GM19238 (cell line): ENCODE data around the gene SIN3B.

Experiments used
- DNase-seq: peaks from one replicate; pipeline ENCODE4 v3.0.0; 2011; ENCODE audit warnings: low spot score; ENCODE audit not compliant: insufficient read length

The SIN3B gene

DNA sequence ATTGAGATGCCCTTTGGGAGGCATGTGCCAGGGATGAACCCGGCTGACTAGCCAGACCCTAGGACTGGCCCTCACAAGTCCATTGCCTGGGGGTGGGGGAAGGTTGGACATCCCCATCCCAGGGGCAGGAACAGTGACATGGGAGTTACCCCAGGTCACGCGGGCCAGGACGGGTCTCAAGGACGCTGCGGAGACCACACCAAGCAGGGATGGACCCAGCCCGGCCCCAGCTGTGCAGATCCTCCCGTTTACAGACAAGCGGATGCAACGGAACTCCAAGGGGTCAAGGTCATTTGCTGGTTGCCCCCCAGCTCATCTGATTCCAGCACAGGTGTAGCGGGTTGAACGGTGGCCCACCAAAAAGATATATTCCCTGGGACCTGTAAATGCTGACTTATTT lies 79.6 kb downstream of the SIN3B start:
- no peak for DNase-seq

DNA sequence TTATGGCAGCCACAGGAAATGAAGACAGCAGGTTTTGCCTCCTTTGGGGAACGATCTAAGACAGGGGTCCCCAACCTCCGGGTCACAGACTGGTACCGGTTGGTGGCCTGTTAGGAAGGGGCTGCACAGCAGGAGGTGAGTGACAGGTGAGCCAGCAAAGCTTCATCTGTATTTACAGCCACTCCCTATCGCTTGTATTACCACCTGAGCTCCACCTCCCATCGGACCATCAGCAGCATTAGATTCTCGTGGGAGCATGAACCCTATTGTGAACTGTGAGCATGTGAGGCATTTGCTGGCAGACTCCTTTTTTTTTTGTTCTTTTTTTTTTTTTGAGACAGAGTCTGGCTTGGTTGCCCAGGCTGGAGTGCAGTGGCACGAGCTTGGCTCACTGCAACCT lies 81.8 kb downstream of the SIN3B start:
- DNase-seq: no peak

DNA sequence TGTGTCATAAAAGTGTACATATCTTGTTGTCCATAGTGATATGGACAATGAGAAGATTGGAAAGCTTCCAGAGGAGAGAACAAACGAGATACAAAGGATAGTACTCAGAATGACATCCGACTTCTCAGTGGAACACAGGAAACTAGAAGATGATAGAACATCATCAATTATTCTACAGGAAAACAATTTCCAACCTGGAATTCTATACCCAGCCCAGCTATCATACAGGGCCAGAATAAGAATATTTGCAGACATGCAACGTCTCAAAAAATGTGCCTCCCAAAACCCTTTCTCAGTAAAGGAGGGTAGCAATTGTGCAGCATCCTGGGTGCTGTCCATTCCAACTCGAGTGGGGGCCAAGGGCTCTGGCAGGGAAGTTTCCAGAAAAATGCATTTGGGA lies 83.6 kb downstream of the SIN3B start:
- DNase-seq: no peak

DNA sequence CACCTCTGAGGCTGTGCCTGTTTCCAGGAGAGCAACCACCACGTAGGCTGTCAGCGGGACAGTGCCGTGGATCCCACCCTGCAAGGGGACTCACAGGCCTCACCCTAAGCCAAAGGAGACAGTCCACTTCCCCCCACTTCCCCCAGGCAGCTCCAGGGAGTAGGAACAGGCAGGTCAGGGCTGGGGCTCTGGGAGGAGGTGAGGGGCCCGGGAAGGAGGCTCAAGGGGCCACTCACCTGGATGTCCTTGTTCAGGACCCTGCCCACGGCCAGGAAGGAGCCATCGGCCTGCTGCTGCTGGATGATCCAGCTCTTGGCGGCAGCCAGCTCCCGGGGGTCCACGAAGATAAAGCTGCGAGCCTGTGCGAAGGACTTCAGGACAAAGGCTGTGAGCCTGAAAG lies 85.2 kb downstream of the SIN3B start:
- no peak for DNase-seq

DNA sequence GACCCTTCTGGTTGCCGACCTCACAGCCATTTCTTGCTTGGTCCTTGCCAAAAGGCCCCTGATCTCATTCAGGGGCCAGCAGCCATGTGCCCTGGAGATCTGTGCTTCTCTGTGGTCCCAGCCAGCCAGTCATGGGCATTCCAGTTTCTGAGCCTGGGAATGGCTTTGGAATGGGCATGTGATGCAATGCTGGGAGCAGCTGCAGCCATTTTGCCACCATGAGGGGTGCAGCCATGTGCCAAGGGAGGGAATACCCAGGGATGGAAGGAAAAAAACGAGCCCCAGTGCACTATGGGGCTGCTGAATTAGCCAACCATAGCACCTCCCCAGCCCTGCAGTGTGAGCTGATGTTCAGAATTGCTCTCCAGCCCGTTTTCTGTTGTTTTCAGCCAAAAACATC lies 85.9 kb downstream of the SIN3B start:
- DNase-seq: no peak

DNA sequence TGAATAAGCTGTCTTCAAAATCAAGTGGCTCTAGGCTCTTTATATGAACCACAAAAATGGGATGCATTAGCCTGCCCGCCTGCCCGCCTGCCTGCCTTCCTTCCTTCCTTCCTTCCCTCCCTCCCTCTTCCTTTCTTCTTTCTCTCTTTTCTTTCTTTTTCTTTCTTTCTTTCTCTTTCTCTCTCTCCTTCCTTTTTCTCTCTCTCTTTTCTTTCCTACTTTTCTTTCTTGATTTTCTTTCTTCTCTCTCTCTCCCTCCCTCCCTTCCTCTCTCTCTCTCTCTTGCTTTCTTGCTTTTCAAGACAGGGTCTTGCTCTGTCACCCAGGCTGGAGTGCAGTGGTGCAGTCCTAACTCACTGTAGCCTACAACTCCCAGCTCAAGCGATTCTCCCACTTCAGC lies 86.5 kb downstream of the SIN3B start:
- no peak for DNase-seq

DNA sequence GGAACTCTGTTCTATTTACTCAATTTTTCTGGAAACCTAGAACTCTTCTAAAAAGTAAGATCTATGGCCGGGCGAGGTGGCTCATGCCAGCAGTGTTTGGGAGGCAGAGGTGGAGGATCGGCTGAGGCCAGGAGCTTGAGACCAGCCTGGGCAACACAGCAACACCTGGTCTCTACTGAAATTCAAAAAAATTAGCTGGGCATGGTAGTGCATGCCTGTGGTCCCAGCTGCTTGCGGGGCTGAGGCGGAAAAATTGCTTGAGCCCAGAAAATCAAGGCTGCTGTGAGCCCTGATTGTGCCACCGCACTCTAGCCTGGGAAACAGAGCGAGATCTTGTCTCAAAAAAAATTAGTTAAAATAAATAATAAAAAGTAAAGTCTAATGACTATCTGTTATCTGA lies 88.2 kb downstream of the SIN3B start:
- no peak for DNase-seq

DNA sequence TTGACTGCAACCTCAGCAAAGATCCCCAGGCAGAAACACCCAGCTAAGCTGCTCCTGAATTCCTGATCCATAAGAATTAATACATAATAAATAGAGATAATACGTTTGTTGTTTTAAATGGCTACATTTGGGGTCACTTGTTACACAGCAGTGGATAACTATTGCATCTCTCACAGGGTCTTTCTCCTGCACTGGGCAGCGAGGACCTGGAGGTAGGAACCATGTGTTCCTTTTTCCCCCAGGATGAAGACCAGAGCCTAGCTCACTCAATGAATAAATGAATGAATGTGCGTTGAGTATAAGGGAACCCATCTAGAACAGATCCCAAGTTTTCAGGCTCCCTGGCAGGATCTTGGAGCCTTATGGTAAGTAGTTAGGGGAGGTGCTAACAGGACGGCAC lies 90.3 kb downstream of the SIN3B start:
- no peak for DNase-seq

DNA sequence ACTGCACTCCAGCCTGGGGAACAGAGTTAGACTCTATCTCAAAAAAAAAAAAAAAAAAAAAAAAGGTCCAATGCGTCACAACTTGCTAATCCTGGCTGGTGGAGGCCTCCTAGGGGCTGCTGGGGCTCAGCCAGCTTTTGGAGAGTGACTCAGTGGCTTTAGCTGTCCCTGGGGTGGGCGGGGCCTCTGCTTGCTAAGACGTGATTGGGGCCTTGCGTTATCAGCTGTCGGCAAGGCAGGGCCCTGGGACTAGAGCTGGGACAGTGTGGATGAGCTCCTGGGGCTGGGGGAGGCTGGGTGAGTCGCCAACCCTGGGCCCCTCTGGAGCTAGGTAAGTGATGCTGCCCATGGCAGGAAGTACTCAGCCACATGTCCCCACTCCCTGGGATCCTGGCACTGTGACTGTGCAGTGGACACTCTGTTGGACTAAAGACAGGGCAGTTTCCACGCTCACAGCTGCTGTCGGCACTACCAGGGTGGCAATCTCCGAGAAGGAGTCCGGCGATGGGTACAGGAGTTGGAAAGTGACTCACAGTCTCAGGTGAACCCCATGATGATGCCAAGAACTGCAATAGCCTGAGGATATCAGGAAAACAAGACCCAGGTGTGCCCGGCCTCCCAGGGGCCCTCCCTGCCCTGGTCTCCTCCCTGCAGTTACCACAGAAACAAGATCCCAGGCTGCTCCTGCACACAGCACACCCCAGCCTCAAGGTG lies 91.8 kb downstream of the SIN3B start:
- no peak for DNase-seq

DNA sequence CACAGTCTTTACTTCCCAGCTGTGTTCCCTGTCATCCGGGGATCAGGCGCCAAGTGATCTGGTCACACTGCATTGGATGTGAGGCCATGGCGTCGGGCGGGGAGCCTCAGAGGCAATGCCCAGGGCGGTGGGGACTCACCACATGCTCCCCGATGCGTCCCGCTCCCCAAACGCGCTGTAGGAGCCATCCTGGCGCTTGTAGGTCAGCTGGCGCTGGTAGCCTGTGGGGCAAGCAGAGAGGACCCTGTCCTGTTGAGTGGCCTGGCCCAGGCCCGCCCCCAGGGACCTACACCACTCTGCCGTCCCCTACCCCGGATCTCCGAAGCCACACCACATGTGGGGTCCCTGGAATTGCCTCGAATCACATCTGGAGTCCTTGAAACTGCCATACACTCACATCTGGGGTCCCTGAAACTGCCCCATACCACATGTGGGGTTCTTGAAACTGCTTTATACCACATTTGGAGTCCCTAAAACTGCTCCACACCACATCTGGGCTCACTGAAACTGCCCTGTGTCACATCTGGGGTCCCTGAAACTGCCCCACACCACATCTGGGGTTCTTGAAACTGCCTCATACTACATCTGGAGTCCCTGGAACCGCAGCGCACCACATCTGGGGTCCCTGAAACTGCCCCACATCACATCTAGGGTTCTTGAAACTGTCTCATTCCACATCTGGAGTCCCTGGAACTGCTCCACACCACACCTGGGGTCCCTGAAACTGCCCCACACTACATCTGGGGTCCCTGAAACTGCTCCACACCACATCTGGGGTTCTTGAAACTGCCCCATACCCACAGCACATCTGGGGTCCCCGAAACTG lies 92.8 kb downstream of the SIN3B start:
- DNase-seq: no peak

DNA sequence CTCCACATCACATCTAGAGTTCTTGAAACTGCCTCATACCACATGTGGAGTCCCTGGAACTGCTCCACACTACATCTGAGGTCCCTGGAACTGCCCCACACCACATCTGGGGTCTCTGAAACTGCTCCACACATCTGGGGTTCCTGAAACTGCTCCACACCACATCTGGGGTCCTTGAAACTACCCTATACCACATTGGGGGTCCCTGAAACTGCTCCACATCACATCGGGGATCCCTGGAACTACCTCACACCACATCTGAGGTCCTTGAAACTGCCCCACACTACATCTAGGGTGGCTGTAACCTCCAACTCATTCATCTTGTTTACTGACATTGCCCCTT lies 93.4 kb downstream of the SIN3B start:
- DNase-seq: no peak

DNA sequence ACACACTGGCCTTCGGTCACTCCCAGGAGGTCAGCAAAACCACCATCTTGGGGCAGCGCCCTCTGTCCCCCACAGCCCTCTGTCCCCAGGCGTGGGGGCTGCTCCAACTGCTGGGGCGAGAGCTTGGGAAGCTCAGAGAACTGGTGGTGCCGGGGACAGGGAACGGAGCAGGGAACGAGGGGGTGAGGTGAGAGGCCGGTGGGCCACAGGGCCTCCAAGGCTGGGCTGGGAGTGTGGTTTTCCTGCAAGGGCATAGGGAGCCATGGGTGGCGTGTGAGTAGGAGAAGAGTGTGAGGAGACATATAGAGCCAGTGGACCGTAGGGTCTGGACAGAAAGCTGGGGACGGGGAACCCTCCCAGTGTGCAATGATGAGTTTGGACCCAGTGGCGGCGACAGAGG lies 93.8 kb downstream of the SIN3B start:
- no peak for DNase-seq

DNA sequence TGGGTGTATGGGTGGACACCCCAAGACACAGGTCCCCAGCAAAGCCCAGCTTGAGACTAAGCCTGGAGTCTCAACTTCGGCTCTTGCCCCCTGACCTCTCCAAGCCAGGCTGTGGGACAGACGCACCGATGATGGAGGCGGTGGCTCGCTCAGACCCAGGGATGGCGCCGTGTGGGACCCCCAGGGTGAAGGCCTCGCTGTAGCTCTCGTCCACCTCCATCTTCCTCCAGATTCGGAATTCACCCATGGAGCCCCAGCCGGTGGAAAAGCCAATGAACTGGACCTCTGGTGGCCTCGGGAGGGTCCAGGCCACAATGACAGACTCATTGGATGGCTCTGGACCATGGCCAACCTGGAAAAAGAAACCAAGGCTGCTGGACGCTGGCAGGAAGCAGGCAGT lies 98.7 kb downstream of the SIN3B start:
- DNase-seq: no peak

DNA sequence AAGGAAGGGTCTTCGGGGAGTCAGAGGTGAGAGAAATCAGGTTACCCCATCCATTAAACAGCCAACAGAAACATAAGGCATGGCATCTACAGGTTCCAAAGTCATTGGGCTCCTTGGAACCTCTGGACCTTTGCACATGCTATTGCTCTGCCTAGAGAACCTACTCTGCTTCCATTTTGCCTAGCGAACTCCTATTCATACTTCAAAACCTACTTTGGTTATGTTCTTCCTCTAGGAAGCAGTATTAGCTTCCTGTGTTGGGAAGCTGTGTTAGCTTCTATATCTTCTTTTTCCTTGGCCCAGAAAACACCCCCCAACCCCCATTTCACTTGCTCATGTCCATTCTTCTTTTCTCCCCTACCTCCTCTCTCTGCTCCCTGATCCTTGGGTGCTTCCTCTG lies 99.2 kb downstream of the SIN3B start:
- DNase-seq: no peak

DNA sequence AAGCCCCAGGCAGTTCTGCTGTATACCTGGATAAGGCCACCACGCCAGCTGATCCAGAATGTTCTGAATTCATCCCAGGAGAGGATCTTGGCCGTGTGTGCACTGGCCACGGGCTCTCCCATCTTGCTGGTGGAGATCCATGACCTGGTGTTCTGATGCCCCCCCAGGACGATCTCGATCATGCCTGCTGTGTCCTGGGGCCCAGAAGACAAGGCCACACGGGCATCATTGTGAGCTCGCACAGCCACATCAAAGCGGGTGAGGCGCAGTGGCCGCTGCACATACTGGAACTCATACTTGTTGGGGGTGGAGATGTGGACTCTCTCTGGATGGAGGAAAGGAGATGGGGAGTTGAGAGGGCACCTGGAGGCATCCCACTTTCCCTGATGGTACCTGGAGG lies 99.7 kb downstream of the SIN3B start:
- DNase-seq: no peak
